HG02571 (cell line): ENCODE measurements around the gene FAM83F.
"Not testable (repeated sequence)": the region's sequence is repeated elsewhere in the genome, so short reads cannot be mapped to it uniquely, and the experiment has no call there.

Experiments
- ATAC-seq: cut with Tn5 transposase; IDR thresholded peaks from one replicate; pipeline ENCODE4 v1.9.1; 2021; ENCODE audit warnings: mild to moderate bottlenecking, moderate library complexity; ENCODE audit not compliant: unreplicated experiment

FAM83F gene

DNA sequence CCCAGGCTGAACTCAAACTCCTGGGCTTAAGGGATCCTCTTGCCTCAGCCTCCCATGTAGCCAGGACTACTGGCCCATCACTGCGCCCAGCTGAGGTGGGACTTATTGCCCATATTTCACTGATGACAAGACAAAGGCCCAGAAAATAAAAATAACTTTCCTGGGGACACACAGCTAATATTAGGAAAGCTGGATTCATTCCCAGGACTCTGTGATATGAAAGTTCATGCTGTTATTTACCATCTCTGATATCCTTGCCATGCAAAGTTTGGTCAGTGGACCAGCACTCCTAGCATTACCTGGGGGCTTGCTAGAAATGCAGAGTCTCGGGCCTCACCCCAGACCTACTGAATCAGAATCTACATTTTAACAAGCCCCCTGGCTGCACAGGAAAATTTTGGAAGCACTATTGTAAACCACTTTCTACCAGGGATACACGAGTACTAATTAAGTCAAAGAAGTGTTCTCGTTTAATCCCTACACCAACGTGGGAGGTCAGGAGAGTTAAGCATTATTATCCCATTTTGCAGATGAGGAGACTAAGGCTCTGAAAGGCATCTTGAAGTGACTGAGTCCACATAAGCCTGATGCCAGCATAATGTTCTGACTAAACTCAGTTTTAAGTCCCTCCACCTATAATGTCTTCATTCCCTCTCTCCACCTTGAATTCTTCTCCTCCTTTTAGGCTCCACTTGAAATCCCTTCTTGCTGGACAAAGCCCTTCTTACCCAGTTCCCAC is 2.5 kb upstream of the FAM83F start:
- no peak for ATAC-seq

DNA sequence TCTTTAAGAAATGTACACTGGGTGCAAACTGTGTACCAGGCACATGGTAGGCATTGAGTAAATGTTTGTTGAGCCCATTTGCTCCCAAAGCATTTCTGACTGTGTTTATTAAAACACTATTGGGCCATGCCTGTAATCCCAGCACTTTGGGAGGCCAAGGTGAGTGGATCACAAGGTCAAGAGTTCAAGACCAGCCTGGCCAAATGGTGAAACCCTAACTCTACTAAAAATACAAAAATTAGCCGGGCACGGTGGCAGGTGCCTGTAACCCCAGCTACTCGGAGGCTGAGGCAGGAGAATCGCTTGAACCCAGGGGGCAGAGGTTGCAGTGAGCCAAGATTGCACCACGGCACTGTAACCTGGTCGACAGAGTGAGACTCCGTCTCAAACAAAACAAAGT is 1.9 kb upstream of the FAM83F start:
- not testable (repeated sequence) for ATAC-seq

DNA sequence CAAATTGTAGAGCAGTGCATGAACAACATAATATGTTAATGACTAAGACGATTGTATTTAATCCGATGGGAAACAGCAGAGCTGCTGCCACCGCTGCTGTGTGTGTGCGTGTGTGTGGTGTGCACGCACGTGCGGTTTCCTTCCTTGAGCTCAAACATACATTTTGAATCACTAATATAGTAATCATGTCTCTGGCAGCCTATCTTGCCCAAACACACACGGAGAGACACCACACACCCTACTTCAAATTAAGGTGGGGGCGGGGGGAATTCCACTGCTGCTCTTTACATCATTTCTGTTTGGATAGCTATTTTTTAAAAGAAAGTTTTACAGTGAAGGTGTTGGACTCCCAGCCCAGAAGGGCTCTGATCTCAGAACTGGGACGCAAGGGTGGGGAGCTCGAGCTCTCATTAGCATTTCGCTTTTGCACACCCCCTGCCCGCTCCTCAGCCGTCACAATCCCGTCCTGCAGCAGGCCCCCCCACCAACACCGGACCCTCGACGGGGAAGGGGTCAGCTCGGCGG is 651 bp upstream of the FAM83F start:
- no peak for ATAC-seq

DNA sequence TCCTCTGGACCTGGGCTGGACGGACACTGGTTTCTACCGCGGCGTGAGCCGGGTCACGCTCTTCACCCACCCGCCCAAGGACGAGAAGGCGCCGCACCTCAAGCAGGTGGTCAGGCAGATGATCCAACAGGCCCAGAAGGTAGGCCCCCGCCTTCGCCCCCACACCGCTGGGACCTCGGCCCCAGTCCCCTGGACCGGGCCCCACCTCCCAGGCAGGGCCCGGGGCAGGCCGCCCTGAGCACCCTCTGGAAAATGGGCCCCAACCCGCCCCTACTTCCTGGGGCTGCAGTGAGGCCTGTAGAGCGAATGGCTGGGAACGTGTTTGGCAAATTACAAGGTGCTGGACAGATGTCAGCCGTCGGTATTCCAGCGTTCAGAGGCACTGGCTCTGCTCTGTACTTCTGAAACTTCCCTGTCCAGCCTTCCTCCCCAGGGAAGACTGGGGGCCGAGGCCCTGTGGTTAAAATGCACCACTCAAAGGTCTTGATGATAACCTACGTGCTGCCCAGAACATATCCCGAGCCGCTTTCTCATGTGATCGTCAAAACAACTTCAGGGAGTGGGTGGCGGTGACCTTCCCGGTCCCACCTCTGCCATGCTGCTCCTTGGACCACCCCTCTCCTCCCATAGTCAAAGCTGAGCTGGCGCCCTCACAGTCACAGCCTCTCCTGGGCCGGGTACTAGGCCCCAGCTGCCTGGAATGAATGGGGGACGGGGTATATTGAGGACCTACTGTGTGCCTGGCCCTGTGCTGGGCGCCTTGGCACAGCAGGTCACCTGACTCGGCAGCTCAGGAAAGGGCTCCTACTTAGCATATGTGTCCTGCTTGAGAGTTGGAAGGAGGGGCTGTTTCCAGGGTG is 869 bp downstream of the FAM83F start:
- ATAC-seq, result no peak

DNA sequence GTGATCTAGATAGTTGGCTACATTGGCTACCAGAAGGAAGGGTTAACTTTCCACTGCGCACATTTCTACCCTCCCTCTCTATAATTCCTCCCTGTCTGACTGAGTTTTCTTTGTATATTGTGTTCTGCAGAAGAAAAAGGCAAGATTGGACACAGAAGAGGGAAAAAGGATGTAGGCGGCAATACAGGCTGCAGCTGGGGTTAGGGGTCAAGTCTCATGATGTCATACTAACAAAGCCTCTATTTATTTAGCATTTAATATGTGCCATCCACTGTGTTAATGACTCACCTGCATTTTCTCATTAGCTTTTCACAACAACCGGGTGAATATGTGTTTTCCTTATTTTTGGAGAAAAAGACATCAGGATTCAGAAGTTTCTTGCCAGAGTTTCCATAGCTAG is 2.0 kb downstream of the FAM83F start:
- no peak for ATAC-seq

DNA sequence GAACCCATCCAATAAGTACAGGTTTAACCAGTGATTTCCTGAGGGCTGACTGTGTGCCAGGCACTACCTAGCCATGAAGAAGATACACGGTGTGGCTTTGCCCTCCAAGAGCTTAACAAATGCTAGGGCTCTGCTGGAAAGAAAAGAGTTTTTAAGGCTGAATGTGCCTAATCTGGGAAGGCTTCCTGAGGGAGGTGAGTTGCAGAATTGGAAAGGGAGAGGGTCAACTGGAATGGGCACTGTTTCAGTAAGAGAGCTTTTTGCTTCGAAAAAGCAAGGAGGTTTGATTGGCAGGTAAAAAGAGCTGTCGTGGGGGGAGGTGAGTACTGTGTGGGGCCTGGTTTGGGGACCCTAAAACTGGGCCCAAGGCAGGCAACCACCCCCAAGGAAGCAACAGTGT is 2.7 kb downstream of the FAM83F start:
- ATAC-seq, result no peak

DNA sequence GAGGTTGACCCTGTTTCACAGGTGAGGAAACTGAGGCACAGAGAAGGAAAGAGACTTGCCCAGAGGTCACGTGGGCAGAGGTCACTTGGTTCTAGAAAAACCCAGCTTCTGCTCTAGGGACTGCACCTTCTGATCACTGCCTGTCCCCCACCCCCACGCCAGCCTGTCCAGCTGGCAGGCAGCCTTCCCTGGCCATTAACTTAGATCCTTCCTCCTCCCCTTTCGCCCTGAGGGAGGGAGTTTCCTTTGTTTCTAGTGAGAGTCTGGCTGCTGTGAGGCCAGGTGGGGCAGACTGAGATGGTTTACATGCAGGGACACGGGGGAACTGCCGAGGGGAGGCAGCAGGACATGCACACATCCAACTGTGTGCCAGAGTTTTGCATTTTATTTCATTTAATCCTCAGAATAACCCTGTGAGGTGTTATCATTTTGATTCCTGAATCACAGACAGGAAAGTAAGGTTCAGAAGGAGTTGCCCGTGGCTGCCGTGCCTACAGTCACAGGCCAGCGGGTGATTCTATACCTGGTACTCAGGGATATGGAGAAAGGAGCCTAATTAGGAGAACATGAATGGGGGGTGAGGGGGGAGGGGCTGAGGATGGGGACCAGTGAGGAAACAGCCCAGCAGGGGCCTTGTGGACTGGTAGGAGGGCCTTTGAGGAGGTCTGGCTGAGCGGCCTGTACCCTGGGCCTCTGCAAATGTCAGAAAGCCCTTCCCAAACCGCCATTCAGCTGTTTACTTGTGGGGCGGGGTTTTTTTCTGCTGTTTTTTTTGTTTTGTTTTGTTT is 3.4 kb downstream of the FAM83F start:
- ATAC-seq, result no peak

DNA sequence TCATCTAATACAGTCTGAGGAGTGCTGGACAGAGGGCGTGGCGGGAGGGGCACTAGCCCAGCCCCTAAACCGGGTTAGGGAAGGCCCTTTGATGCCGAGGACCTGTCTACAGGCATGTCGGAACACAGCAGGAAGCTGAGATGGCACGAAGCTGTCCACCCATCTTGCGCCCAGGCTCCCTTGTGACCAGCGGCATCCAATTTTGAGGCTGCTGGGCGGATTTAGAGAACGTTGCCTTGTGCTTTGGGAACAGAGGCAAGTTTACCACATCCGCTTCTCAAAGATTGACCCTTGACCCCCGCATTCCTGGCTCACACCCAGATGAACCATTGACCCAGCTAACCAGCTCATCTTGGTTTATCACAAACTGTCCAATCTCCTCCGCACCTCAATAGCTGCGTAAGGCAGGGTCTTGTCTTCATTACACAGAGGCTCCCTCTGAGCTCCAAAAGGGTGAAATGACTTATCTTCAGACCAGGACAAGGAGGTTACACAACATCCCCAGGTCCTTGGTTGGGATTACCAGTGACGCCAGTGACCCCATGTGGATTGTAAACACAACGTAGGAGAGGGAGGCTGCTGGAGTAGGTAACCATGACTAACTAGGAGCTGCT is 4.5 kb downstream of the FAM83F start:
- no peak for ATAC-seq

DNA sequence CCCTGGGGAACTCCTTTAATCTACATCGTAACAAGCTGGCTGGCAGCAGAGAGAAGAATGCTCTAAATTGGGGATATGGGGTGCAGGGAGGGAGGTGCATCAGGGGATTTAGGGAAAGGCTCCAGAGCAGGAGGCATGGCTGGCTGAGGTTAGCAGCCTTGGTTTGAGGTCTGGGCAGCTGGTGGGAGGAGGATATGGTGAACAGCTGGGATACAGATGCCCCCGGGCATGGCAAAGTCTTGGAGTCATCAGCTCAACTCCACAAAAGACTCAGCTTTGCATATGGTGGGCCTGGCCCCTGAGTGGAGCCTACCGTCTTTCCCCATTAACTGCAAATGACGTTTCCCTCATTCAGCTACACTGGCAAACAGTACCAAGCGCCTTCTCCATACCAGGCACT is 5.4 kb downstream of the FAM83F start:
- no peak for ATAC-seq

DNA sequence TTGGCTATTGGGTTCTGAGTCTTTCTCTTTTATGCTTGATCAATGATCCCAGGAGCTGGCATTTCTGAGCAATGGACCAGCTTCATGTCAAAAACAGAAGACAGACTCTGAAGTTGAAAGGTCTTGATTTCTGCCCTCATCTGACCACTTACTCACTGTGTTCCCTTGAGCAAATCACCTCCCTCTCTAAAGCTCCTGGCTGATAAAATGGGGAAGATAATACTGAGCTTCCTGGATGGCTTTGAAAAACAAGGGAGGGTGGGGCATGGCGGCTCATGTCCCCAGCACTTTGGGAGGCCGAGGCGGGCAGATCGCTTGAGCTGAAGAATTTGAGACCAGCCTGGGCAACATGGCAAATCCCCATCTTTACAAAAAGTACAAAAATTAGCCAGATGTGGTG is 6.4 kb downstream of the FAM83F start:
- no peak for ATAC-seq

DNA sequence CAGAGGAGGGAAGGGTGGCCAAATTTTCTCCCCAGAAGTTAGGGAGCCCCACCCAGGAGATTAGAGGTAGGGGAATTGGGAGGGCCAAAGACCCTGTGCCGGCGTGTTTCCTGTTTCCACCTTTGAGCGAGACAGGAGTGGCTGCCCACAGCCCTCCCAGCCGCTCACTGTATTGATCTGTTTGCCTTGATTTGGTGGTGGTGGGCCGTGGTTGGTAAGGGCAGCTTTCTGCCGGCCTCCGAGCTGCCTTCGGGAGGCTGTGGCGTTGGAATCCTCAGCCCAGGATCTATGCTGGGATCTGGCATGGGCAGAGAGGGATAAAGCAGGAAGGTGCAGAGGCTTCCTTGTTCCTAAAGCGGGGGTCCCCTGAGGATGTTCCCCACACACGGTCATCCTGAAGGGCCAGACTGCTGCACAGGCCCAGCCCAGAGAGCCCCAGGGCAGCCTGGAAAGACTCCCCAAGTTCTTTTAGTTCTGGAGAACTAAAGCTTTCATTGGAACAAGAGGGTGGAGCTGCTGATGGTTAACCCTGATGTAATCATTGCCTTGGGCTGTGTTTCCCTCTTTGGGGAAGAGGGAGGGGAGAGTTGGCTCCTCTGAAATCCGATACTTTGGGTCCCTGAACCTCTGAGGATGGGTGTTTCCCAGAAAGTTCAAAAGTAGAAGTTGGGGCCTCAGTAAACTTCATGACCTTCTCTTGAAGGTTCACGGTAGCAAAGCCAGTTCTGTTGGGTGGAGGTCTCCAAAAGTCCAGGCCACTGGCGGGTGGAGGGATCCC is 7.2 kb downstream of the FAM83F start:
- ATAC-seq, result no peak

DNA sequence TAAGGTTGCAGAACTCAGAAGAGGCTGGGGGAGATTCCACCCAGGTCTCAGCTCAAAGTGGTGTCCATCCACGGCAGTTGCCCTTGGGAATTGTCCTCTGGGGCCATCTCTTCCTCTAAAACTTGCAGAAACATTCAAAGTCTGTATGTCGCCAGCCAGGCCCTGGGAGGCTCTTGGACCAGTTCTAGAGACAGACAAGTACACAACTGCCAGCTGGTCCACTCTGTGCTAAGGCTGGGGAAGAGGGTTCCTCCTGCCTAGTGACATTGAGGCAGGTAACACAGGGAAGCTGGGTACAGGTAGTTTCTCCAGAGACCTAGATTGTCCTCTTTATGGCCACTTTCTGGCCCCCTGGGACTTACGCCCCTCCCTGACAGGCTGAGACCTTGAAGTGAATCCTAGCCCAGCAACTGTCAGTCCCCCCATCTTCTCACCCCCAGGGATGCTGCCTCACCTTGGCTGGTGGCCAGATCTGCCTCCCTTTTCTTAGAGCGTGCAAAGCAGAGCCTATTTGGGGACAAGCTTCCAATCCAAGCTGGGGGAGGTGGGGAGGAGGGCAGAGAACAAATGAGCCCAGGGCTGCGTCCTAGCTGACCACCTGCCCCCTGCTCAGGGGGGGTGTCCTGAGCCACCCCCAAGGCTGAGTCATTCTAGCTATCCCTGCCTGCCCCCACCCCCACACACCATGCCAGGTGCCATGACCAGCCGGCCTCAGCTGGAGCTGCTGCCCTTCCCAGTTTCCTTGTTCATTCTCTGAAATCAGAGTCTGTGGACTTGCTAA is 8.4 kb downstream of the FAM83F start:
- ATAC-seq, result no peak

DNA sequence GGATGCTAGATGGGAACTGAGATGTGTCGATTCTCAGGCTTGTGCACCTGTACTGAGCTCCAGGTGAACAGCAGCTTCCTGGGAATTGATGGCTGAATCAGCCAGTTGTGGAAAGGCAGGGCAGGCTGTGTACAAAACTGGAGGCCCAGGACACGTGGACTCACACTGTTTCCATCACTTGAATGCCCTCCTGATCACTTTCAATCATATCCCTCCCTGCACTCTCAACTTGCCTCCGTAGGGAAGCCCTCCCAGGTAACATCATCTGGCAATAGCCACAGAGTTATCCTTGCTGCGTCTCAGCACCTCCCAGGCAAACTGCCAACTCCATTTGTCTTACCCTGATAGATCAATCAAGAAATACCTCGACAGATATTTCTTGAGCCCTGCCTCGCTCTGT is 10.1 kb downstream of the FAM83F start:
- ATAC-seq, result no peak

DNA sequence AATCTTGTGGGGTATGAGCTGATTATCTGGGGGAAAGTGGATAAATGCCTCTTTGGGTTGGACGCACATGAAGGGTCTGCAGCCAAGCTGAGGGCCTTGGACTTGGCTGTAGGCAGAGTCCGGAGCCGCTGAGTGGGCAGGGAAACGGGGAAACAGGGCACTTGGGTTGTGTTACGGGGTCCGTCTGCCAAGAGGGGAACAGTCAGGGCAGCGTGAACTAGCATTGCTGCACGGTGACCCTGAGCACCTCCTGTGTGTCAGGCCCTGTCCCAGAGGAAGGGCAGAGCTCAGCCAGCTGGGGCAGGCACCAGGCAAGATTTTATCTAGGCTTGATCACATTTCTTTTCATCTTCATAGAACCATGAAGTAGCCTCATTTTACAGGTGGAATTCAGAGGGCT is 11.9 kb downstream of the FAM83F start:
- no peak for ATAC-seq

DNA sequence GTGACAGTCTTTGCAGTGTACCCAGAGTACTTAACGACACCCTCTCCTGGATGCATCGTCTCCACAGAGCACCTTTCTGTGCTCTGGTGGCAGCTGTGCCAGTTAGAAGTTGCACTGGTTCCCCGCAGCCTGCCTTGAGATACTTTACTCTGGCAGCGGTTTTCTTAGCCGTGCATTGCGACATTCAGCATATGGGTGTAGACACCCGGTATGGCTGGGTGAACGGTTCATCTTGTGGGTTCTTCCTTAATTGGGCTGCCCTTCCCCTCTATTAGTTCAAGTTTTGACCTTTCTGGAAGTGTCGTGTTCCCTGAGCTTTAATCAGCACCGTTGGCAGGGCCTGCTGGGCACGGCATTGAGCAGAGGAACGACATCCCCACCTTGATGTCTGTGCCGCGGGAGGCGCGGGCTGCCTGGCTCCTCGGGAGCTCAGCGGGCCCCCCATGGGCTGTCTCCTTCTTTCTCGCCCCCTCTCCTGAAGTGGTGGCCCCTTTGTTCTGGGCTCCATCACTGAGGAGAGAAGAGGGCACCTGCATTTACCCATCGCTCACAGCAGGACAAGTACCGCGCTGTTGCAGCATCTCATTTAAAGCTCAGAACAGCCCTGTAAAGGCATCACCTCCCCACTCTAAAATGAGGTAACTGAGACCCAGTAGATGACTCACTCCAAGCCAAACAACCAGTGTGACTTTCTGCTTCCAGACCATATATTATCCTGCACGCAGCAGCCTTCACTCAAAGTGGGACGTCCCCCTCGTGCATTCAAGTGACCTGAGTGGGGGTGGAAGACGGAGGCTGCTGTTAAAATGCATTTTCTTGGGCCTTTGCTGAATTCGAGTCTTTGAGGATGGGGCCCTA is 13.3 kb downstream of the FAM83F start:
- ATAC-seq, result no peak

DNA sequence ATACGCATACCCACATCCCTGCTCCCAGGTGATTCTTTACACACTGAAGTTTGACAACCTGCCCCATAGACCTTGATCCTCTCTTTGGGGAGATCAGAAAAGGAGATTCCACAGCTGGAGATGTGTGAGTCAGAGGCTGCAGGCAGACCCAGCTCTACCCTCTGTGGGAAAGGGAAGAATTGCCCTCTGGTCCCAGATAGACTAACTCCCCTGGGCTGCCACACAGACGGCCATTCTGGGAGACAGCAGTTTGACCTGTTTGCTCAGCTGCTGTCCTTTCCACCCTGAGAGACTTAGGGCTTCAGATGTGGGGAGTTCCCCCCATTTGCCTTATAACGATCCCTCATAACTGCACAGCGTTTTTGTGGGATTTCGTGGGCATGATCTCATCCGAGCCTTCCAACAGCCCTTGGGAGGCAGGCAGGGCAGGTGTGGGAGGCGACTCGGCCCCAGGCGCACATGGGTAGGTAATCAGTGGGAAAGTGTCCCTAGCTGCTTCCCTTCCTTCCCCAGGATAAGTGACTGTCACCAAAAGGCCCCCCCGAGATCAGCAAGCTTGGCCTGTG is 14.1 kb downstream of the FAM83F start:
- no peak for ATAC-seq

DNA sequence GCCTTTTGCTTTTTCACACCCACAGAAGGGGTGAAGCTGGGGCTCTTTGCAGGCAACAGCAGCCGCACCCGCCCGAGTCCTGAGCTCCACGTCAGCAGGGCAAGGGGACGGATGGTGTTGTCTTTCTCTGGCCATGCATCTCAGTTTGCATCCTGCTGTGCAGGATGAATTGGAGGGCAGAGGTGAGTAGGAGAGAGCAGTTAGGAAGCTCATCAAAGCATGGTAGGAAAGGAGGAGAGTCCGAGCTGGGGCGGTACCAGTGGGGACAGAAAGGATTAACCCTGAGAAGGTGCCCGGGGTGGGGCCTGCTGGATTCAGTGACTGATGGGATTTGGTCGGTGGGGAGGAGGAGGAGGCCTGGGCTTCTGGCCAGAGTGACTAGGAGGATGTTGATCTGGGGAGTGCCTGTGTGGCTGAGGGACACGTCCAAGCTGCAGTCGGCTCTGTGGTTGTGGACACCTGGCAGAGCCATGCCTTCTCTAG is 14.6 kb downstream of the FAM83F start:
- no peak for ATAC-seq
